HCT116 (cell line): ENCODE data around the gene UBE2G2.

ENCODE experiments used
- POLR2A ChIP-seq: IDR thresholded peaks from 2 replicates; pipeline ENCODE4 v1.7.0; 2011; ENCODE audit warnings: borderline replicate concordance; ENCODE audit not compliant: insufficient read depth, insufficient read length; ENCODE audit errors: extremely low read depth
- POLR2AphosphoS5 ChIP-seq: IDR thresholded peaks from 2 replicates; pipeline ENCODE4 v1.6.1; 2011; ENCODE audit warnings: mild to moderate bottlenecking, low read depth, low read length, moderate library complexity

DNA sequence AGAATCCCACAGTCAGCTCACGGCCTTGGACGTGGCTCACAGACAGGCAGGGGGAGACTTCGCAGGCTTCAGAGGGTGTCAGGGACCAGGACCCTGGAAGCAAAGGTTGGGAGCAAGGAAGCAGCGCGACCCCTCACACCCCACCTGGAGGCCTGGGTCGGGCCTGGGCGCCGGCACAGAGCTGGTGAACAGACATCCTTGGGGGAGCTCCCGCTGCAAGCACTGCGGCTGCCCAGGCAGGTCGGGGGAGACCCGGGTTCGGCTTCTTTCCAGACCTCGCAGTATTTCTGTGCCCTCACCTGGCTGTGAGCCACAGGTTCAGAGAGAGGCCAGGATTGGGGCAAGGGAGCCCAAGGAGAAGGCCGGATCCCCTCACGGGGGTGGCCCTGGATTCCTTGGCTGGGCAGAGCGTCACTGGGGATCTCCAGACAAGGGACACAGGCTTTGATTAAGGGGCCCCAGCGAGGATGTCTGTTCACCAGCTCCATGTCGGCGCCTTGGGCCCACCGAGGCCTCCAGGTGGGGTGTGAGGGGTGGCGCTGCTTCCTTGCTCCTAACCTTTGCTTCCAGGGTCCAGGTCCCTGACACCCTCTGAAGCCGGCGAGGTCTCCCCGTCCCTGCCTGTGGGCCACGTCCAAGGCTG, 52.4 kb downstream of the UBE2G2 start:
- TF ChIP-seq POLR2A (no peak), POLR2AphosphoS5 (no peak)
